Embryonic facial prominence (tissue), 1 donor: ENCODE data around the gene KAT5.
A peak's percentile ranks its signal among the peaks of the same experiment; 100 is the strongest.
"Not testable (repeated sequence)": the region's sequence is repeated elsewhere in the genome, so short reads cannot be mapped to it uniquely, and the experiment has no call there.

Source experiments
- DNase-seq: peaks from one replicate; pipeline ENCODE4 v3.0.0-alpha.2; 2016; ENCODE audit errors: extremely low spot score

The KAT5 gene

GRCh38 chr11:65709661-65710060 lies 2.4 kb upstream of the KAT5 start:
- no peak for DNase-seq

- no peak for DNase-seq
Measured at GRCh38 chr11:65710421-65710820, 1.6 kb upstream of the KAT5 start.

GRCh38 chr11:65712633-65713076 lies 603 bp downstream of the KAT5 start:
- DNase-seq: no peak

GRCh38 chr11:65713212-65713969 lies 1.3 kb downstream of the KAT5 start:
- no peak for DNase-seq

- DNase-seq: no peak
Measured at GRCh38 chr11:65714433-65714832, 2.4 kb downstream of the KAT5 start.

- no peak for DNase-seq
Measured at GRCh38 chr11:65716302-65716701, 4.2 kb downstream of the KAT5 start.

- DNase-seq: no peak
Measured at GRCh38 chr11:65716774-65717405, 4.8 kb downstream of the KAT5 start.

GRCh38 chr11:65717906-65718305 lies 5.9 kb downstream of the KAT5 start:
- no peak for DNase-seq

GRCh38 chr11:65718531-65718930 lies 6.5 kb downstream of the KAT5 start:
- no peak for DNase-seq

GRCh38 chr11:65718964-65719492 lies 7.0 kb downstream of the KAT5 start:
- DNase-seq: no peak

- no peak for DNase-seq
Measured at GRCh38 chr11:65719871-65720210, 7.8 kb downstream of the KAT5 start.

- DNase-seq: peak; percentile 72
Measured at GRCh38 chr11:65720211-65720934, 8.3 kb downstream of the KAT5 start, which contains the start of gene RNASEH2C. TSS of gene RNASEH2C (minus strand) at chr11:65720798. CDS start at chr11:65720758, 40 bp downstream.

GRCh38 chr11:65722261-65722660 lies 10.2 kb downstream of the KAT5 start:
- DNase-seq: no peak

GRCh38 chr11:65726660-65727059 lies 14.6 kb downstream of the KAT5 start:
- DNase-seq: no peak

GRCh38 chr11:65727865-65728264 lies 15.8 kb downstream of the KAT5 start:
- DNase-seq: no peak

- DNase-seq: no peak
Measured at GRCh38 chr11:65730461-65730860, 18.4 kb downstream of the KAT5 start.

GRCh38 chr11:65735111-65735510 lies 23.1 kb downstream of the KAT5 start:
- not testable (repeated sequence) for DNase-seq

GRCh38 chr11:65736810-65737209 lies 24.8 kb downstream of the KAT5 start:
- no peak for DNase-seq

- no peak for DNase-seq
Measured at GRCh38 chr11:65739022-65739421, 27.0 kb downstream of the KAT5 start.

GRCh38 chr11:65741185-65741584 lies 29.1 kb downstream of the KAT5 start:
- DNase-seq: no peak

GRCh38 chr11:65742353-65742752 lies 30.3 kb downstream of the KAT5 start:
- DNase-seq: no peak

GRCh38 chr11:65743681-65744025 lies 31.6 kb downstream of the KAT5 start:
- no peak for DNase-seq
